ENCODE measurements around the gene DPM3. TPM values are rescaled to one million over a fixed set of nuclear protein-coding genes. Genes with fewer than 3 reads are reported as not detected.

The DPM3 gene, protein sequence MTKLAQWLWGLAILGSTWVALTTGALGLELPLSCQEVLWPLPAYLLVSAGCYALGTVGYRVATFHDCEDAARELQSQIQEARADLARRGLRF
- total RNA-seq: 10 to 100 TPM; 33.3 to 74.0 TPM

DNA sequence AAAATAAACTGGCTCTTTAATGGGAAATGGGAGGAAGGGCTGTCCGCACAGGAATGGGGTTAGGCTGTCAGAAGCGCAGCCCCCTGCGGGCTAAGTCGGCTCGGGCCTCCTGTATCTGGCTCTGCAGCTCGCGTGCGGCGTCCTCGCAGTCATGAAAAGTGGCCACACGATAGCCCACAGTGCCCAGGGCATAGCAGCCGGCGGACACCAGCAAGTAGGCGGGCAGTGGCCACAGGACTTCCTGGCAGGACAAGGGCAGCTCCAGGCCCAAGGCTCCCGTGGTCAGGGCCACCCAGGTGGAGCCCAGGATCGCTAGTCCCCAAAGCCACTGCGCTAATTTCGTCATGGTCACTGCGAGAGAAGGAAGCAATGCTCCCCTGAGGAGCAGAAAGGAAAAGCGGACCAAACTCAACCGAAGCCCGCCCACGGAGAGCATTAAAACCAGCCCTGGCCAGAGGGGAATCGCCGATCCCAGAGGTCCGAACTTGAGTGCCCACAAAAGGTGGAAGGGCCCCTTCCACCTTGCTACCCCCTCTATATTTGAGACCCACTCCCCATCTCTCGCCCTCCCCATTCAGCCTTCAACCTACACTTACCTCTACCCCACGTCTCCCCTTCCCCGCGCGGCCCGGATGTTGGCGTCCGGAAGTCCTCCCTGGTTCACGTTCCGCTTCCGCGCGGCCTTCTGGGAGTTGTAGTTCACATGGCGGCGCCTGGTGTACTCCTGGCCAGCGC, at the start of gene DPM3:
TSS of gene DPM3 (minus strand) at position 637 of the 735 bp plus-strand sequence. CDS start at position 346, 291 bp downstream.

DNA sequence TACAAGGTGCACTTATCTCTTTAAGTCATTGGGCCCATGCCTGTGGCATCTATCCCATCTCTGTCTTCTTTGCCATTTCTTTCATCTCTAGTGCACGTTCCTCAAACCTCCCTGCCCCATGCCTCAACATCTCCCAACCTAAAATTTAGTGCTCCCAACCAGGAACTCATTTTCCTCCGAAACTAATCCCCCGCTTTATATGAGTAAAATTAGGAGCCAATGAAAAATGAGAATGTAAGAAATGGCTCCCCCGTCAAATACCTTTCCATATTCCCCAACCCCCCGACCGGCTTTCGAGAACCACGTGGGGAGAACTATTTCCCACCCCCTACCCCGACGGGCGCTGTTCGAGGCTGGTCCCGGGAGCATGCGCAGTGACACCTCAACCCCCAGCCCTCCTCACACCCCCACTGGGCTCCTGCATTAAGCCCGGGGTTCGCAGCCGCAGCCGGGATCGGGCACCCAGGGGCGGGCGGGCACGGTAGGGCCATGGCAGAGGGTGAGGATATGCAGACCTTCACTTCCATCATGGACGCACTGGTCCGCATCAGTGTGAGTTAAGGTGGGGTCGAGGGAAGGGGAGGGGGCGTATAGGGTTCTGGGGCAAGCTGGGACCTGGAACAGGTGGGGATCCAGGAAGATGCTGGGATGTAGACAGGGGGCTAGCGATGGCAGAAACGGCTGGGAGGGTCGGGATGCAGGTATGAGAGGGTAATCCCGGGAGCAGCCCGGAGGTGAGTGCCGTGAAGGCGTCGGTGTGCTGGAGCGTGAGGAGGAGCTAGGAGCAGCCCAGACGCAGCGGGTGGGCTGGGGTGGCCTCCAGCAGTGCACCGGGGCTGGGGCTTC, 33.4 kb upstream of the DPM3 start, which contains the start of gene TRIM46:
TSS of gene TRIM46 (plus strand) at position 372 of the 846 bp plus-strand sequence. CDS start at position 490, 118 bp downstream.

GRCh38 chr1:155172732-155173477, 32.6 kb upstream of the DPM3 start, which contains the start of gene KRTCAP2:
KRTCAP2 (minus strand) TSS chr1:155173304; CDS start chr1:155173224, 80 bp downstream.

DNA sequence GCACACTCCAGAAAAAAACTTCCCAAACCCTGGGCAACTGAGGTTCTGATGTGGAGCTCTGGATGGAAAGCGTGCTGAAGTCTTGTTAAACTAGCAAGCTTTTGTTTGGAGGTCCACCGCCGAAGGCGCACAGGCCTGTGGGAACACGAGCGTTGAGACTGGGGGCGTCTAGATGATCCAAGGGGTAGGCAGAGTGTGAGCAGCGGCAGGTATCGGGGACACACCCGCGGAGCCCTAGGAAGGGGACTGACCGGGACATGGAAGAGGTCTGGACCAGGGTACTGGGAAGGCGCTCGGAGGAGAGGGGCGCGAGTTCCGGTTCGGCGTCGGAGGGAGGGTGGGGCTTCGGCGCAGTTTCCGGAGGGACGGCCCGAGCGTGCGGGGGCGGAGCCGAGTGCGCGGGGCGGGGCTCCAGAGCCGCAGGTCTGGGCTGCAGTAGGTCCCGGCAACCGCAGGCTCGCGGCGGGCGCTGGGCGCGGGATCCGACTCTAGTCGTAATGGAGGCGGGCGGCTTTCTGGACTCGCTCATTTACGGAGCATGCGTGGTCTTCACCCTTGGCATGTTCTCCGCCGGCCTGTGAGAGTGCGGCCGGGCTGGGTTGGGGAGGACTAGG, 4.8 kb downstream of the DPM3 start, which contains the start of gene SLC50A1:
TSS of gene SLC50A1 (plus strand) at position 438 of the 614 bp plus-strand sequence. CDS start at position 498, 60 bp downstream.

GRCh38 chr1:155127105-155127966, 13.0 kb downstream of the DPM3 start, which contains the start of gene EFNA1:
EFNA1 (plus strand) TSS chr1:155127876; CDS start chr1:155127978, 102 bp downstream.

Small RNAs within 50 kb of the gene (small RNA-seq; reads per million reads assigned to genes)
- 0 reads per million in 2 donors for gene HMGN2P18
- gene RF00019: 0 reads per million in 2 donors

Other genes starting within 250 kb of the DPM3 start
- gene PMVK, start 203.8 kb downstream of the DPM3 start, total RNA-seq: 10 to 100 TPM in 1 of 2 donors, 1 to 10 TPM in 1; 8.3 to 11.0 TPM
- gene PBXIP1, start 184.4 kb downstream of the DPM3 start, total RNA-seq: 10 to 100 TPM; 23.0 to 39.9 TPM
- gene PYGO2, start 178.7 kb downstream of the DPM3 start, total RNA-seq: 10 to 100 TPM; 15.7 to 22.0 TPM
- 100 to 1,000 TPM; 114 to 143 TPM for gene SHC1, start 169.8 kb downstream of the DPM3 start, total RNA-seq
- 100 to 1,000 TPM in 1 of 2 donors, 10 to 100 TPM in 1; 59.9 to 210 TPM for gene CKS1B, start 165.8 kb downstream of the DPM3 start, total RNA-seq
- 10 to 100 TPM; 33.4 to 46.0 TPM for gene FLAD1, start 157.2 kb downstream of the DPM3 start, total RNA-seq
- 1 to 10 TPM in 1 of 2 donors, under 1 TPM in 1; 0.67 to 1.0 TPM for gene LENEP, start 146.9 kb downstream of the DPM3 start, total RNA-seq
- gene ZBTB7B, start 137.7 kb downstream of the DPM3 start, total RNA-seq: 10 to 100 TPM; 20.0 to 25.8 TPM
- gene DCST2, start 106.8 kb downstream of the DPM3 start, total RNA-seq: under 1 TPM in 1 of 2 donors, not detected in 1; under 0.01 TPM
- gene DCST1, start 106.7 kb downstream of the DPM3 start, total RNA-seq: under 1 TPM in 1 of 2 donors, not detected in 1; under 0.01 TPM
- 10 to 100 TPM; 65.7 to 78.6 TPM for gene ADAM15, start 89.2 kb downstream of the DPM3 start, total RNA-seq
- gene EFNA4, start 76.8 kb downstream of the DPM3 start, total RNA-seq: 1 to 10 TPM; 2.1 to 3.3 TPM
- gene EFNA3, start 61.7 kb downstream of the DPM3 start, total RNA-seq: under 1 TPM; 0.33 to 0.69 TPM
- 10 to 100 TPM in 1 of 2 donors, 1 to 10 TPM in 1; 8.3 to 13.4 TPM for gene EFNA1, start 12.7 kb downstream of the DPM3 start, total RNA-seq
- 10 to 100 TPM; 33.3 to 43.4 TPM for gene SLC50A1, start 4.7 kb downstream of the DPM3 start, total RNA-seq
- gene KRTCAP2, start 32.8 kb upstream of the DPM3 start, total RNA-seq: 100 to 1,000 TPM; 123 to 126 TPM
- 1 to 10 TPM; 3.4 to 4.3 TPM for gene TRIM46, start 33.3 kb upstream of the DPM3 start, total RNA-seq
- 10 to 100 TPM in 1 of 2 donors, 1 to 10 TPM in 1; 8.0 to 10.3 TPM for gene THBS3, start 67.4 kb upstream of the DPM3 start, total RNA-seq
- gene MTX1, start 68.2 kb upstream of the DPM3 start, total RNA-seq: 10 to 100 TPM; 38.9 to 59.3 TPM
- gene ENTREP3, start 115.0 kb upstream of the DPM3 start, total RNA-seq: 1 to 10 TPM; 6.5 to 7.7 TPM
- gene SCAMP3, start 121.8 kb upstream of the DPM3 start, total RNA-seq: 10 to 100 TPM; 61.3 to 67.8 TPM
- gene CLK2, start 133.0 kb upstream of the DPM3 start, total RNA-seq: 10 to 100 TPM; 19.6 to 20.3 TPM
- gene HCN3, start 136.9 kb upstream of the DPM3 start, total RNA-seq: 1 to 10 TPM; 1.0 to 2.0 TPM
- gene PKLR, start 160.9 kb upstream of the DPM3 start, total RNA-seq: under 1 TPM in 1 of 2 donors, not detected in 1; 0.33 TPM
- gene FDPS, start 168.3 kb upstream of the DPM3 start, total RNA-seq: 100 to 1,000 TPM; 295 to 435 TPM
- 10 to 100 TPM; 17.9 to 24.6 TPM for gene RUSC1, start 180.4 kb upstream of the DPM3 start, total RNA-seq

Measured in melanocyte of skin (primary cell).